ENCODE results near the gene TMEM129. TPM values are rescaled to one million over a fixed set of nuclear protein-coding genes. Genes with fewer than 3 reads are reported as not detected.
"Not testable (repeated sequence)": the region's sequence is repeated elsewhere in the genome, so short reads cannot be mapped to it uniquely, and the experiment has no call there.

TMEM129 gene
- total RNA-seq, 1 donor from 2014 or later = 27.2 TPM

DNA sequence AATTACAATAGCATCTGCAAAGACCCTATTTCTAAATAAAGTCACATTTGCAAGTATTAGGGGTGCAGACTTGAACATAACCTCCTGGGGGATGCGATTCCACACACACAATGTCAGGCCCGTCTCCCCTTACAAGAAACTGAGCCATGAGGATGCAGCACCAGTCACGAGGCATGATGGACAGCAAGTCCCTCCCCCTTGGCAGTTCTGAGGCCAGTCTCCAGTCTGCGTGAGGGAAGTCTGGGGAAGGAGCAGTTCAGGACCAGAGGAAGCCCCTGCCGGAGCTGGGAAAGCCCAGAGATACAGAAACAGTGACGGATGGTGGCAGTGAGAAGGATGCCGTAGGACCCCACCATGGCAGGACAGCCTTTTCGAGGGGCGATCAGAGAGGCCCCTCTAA, 46.4 kb downstream of the TMEM129 start:
- TF ChIP-seq, protein P1, sequence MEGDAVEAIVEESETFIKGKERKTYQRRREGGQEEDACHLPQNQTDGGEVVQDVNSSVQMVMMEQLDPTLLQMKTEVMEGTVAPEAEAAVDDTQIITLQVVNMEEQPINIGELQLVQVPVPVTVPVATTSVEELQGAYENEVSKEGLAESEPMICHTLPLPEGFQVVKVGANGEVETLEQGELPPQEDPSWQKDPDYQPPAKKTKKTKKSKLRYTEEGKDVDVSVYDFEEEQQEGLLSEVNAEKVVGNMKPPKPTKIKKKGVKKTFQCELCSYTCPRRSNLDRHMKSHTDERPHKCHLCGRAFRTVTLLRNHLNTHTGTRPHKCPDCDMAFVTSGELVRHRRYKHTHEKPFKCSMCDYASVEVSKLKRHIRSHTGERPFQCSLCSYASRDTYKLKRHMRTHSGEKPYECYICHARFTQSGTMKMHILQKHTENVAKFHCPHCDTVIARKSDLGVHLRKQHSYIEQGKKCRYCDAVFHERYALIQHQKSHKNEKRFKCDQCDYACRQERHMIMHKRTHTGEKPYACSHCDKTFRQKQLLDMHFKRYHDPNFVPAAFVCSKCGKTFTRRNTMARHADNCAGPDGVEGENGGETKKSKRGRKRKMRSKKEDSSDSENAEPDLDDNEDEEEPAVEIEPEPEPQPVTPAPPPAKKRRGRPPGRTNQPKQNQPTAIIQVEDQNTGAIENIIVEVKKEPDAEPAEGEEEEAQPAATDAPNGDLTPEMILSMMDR (IDR thresholded peaks at IDR 0.05; ENCODE audit: unreplicated experiment) = no peak
- no peak overlapping the region for H3K4me3 Mint-ChIP-seq (ENCODE audit: unreplicated experiment)
- H3K36me3 Mint-ChIP-seq (ENCODE audit: low read depth, unreplicated experiment) = peaks cover 4% of the 10 kb centered on the region
- peaks cover 7% of the 10 kb centered on the region for H3K27me3 Mint-ChIP-seq (ENCODE audit: unreplicated experiment)
- no peaks in the 10 kb centered on the region for H3K9me3 Mint-ChIP-seq (ENCODE audit: unreplicated experiment)
- H3K27ac Mint-ChIP-seq (ENCODE audit: unreplicated experiment) = no peak overlapping the region
- DNase-seq (ENCODE audit: low spot score) = no peak
- peaks cover 5% of the 10 kb centered on the region for H3K4me1 Mint-ChIP-seq (ENCODE audit: unreplicated experiment)

DNA sequence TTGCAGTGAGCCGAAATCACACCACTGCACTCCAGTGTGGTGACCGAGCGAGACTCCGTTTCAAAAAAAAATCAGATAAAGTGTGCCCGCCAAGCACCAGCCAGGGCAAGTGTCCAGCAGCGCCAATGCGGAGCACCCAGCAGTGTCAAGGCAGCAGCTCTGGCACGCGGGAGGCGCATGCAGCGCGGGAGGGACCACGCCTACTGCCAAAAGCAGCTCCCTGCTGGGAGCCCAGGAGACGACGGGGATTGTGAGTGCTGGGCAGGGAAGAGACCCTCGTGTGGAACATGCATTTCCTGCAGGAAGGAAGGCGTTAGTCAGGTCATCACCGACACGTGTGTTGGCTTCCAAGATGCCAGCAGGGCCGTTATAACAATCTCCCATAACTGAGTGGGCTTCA, 47.5 kb downstream of the TMEM129 start:
- Mint-ChIP-seq H3K4me3 (ENCODE audit: unreplicated experiment) (no peak overlapping the region), H3K27me3 (ENCODE audit: unreplicated experiment) (peaks cover 9% of the 10 kb centered on the region), H3K4me1 (ENCODE audit: unreplicated experiment) (peaks cover 8% of the 10 kb centered on the region), H3K27ac (ENCODE audit: unreplicated experiment) (no peak overlapping the region), H3K36me3 (ENCODE audit: low read depth, unreplicated experiment) (peaks cover 4% of the 10 kb centered on the region), H3K9me3 (ENCODE audit: unreplicated experiment) (no peaks in the 10 kb centered on the region)
- TF ChIP-seq, protein P1 (IDR thresholded peaks at IDR 0.05; ENCODE audit: unreplicated experiment) = no peak
- DNase-seq (ENCODE audit: low spot score) = no peak

DNA sequence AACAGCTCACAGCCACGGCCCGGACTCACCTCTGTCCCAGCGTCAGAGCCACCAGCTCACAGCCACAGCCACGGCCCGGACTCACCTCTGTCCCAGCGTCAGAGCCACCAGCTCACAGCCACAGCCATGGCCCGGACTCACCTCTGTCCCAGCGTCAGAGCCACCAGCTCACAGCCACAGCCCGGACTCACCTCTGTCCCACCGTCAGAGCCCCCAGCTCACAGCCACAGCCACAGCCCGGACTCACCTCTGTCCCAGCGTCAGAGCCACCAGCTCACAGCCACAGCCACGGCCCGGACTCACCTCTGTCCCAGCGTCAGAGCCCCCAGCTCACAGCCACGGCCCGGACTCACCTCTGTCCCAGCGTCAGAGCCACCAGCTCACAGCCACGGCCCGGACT, 50.1 kb downstream of the TMEM129 start:
- H3K36me3 Mint-ChIP-seq (ENCODE audit: low read depth, unreplicated experiment); H3K27me3 Mint-ChIP-seq (ENCODE audit: unreplicated experiment); H3K27ac Mint-ChIP-seq (ENCODE audit: unreplicated experiment); DNase-seq (ENCODE audit: low spot score); H3K4me3 Mint-ChIP-seq (ENCODE audit: unreplicated experiment); H3K4me1 Mint-ChIP-seq (ENCODE audit: unreplicated experiment); H3K9me3 Mint-ChIP-seq (ENCODE audit: unreplicated experiment): not testable (repeated sequence)

DNA sequence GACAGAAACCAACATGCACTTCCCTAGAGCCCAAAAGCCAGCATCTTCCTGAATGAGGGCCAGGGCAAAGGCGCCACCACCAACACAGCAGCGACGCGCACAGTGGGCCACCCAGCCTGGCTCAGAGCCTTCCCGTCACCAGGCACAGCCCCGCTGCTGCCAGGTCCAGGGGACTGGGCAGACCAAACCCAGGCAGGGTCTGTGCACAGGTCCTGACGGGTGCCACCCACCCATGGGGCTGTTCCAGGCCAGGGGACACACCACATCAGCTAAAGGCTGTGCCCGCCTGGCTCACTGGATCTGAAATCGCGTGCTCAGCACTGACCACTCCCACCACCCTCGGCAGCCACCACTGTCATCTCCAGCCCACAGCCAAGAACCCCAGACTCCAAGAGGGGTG, 50.8 kb downstream of the TMEM129 start:
- Mint-ChIP-seq H3K4me1 (ENCODE audit: unreplicated experiment) (peaks cover 8% of the 10 kb centered on the region), H3K9me3 (ENCODE audit: unreplicated experiment) (no peaks in the 10 kb centered on the region), H3K4me3 (ENCODE audit: unreplicated experiment) (no peak overlapping the region), H3K27ac (ENCODE audit: unreplicated experiment) (no peak overlapping the region), H3K36me3 (ENCODE audit: low read depth, unreplicated experiment) (peaks cover 4% of the 10 kb centered on the region), H3K27me3 (ENCODE audit: unreplicated experiment) (peaks cover 5% of the 10 kb centered on the region)
- no peak for DNase-seq (ENCODE audit: low spot score)
- TF ChIP-seq, protein P1 (IDR thresholded peaks at IDR 0.05; ENCODE audit: unreplicated experiment) = no peak

DNA sequence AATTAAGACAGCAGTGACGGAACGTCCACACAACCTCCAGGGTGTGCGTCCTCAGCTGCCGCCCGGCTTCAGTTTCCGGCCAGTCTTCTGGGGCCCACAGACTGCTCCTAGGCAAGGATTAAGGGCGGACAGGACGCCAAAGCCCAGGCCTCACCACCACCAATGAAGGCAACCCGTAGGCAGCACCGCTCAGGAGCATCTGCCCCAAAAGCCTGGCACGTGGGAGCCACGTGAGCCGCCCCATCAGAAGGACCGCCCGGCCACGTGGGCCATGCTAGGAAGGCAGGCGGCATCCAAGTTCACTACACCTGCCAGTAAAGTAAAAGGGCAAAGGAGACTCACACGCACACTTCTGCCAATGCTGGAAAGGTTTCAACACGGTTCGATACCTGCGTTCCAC, 51.3 kb downstream of the TMEM129 start:
- Mint-ChIP-seq H3K9me3 (ENCODE audit: unreplicated experiment) (no peaks in the 10 kb centered on the region), H3K4me1 (ENCODE audit: unreplicated experiment) (peaks cover 8% of the 10 kb centered on the region), H3K4me3 (ENCODE audit: unreplicated experiment) (no peak overlapping the region), H3K27ac (ENCODE audit: unreplicated experiment) (no peak overlapping the region), H3K27me3 (ENCODE audit: unreplicated experiment) (peaks cover 5% of the 10 kb centered on the region), H3K36me3 (ENCODE audit: low read depth, unreplicated experiment) (peaks cover 4% of the 10 kb centered on the region)
- TF ChIP-seq, protein P1 (IDR thresholded peaks at IDR 0.05; ENCODE audit: unreplicated experiment) = no peak
- no peak for DNase-seq (ENCODE audit: low spot score)

DNA sequence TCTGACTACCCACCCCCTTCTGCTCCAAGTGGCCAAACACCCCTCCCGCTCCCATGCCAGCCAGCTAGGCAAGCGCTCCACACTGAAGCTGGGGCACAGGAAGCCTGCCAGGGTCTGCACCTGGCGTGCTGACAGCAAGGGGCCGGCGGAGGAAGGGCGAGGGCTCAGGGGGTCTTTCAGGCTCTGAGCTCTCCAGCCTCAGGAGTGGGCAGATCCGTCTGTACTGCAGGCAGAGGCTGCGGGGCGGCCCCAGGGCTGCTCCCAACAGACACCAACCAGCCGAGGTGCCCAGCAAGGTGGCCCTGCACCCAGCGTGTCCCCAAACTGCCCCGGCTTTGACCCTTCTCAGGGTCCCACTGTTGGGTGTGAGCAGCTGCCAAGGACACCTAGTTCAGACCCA, 51.9 kb downstream of the TMEM129 start:
- Mint-ChIP-seq H3K27ac (ENCODE audit: unreplicated experiment) (no peak overlapping the region), H3K36me3 (ENCODE audit: low read depth, unreplicated experiment) (peaks cover 4% of the 10 kb centered on the region), H3K4me1 (ENCODE audit: unreplicated experiment) (peaks cover 8% of the 10 kb centered on the region), H3K4me3 (ENCODE audit: unreplicated experiment) (no peak overlapping the region), H3K9me3 (ENCODE audit: unreplicated experiment) (no peaks in the 10 kb centered on the region), H3K27me3 (ENCODE audit: unreplicated experiment) (peaks cover 5% of the 10 kb centered on the region)
- TF ChIP-seq, protein P1 (IDR thresholded peaks at IDR 0.05; ENCODE audit: unreplicated experiment) = no peak
- DNase-seq (ENCODE audit: low spot score) = no peak
